PFSK-1 (cell line): ENCODE results near the gene GYPC.

Source experiments
- SIN3A ChIP-seq: IDR thresholded peaks from 2 replicates; pipeline ENCODE4 v1.6.1; 2012; ENCODE audit warnings: mild to moderate bottlenecking, low read length, moderate library complexity, borderline replicate concordance; ENCODE audit not compliant: insufficient read depth
- TAF1 ChIP-seq: IDR thresholded peaks from 2 replicates; pipeline ENCODE4 v1.6.1; 2012; ENCODE audit warnings: low read length, control low read depth, borderline replicate concordance; ENCODE audit not compliant: insufficient read depth

GRCh38 chr2:126663184-126663963, 7.4 kb downstream of the GYPC start:
- TF ChIP-seq TAF1: no peak
- TF ChIP-seq SIN3A: no peak
